CD1c-positive myeloid dendritic cell (primary cell): ENCODE data around the gene LILRA6.
"Not testable (repeated sequence)": the region's sequence is repeated elsewhere in the genome, so short reads cannot be mapped to it uniquely, and the experiment has no call there.

ENCODE experiments used
- DNase-seq: peaks from one replicate; pipeline ENCODE4 v3.0.0-alpha.2; 2016; ENCODE audit errors: extremely low spot score

The LILRA6 gene

DNA sequence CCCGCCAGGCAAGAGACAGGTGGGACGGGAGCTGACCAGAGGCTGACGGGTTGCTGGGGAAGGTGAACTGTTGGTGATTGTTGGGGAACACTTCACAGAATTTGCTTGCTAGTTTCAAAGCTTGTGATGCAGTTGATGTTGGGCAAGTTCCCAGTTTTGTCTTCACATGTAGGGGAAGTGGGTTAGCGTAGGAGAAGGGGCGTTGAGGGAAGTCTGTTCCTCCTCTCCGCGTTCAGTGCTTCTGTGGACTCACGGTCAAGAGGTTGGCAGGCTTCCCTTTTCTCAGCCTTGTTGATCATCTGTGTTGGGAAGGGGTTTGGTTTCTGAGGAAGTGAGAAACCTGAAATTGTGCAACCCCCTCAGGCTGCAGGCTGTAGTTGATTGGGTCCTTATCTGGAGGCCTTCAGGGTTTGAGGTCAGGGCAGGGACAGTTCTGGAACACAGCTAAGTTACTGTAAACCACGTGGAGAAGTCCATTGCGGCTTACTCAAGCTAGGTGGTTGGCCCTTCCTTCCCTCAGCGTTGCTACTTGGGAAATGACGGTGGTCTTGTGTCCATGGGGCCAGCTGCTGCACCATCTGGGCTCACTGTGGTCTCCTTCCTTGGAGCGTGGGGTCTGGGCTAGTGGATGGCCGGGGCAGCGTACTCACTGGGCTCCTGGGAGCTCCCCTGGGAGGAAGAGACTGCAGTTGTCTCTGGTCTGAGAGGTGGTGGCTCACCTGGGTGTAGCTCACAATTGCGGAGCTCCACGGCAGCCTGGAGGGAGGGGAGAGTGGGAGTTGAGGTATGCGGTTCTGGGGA, 34.4 kb downstream of the LILRA6 start:
- DNase-seq: peak; percentile 98

DNA sequence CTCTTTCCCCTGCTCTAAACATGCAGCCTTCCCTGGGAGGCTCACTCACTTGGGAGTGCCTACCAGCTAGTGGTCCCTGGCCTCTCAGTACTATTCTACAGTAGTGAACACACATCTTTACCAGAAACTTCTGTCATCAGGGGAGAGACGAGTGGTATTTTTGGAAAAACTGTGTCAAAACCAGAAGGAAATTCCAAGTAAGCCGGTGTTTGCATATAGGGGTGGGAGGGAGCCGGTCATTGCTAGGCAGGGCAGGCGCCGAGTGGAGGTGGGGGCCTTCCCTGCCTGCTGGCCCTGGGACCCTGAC, 35.0 kb downstream of the LILRA6 start:
- no peak for DNase-seq

DNA sequence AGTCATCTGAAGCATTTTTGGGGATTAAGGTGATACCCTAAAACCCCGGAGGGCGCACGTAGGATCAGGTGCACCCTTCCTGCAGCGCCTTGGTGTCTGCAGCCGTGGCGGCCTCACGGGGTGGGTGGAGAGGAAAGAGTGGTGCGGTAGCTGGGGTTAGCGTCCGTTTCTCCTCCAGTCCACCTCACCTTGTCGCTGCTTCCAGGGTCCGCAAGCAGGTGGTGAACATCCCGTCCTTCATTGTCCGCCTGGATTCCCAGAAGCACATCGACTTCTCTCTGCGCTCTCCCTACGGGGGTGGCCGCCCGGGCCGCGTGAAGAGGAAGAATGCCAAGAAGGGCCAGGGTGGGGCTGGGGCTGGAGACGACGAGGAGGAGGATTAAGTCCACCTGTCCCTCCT, 35.4 kb downstream of the LILRA6 start:
- peak; percentile 50 for DNase-seq

DNA sequence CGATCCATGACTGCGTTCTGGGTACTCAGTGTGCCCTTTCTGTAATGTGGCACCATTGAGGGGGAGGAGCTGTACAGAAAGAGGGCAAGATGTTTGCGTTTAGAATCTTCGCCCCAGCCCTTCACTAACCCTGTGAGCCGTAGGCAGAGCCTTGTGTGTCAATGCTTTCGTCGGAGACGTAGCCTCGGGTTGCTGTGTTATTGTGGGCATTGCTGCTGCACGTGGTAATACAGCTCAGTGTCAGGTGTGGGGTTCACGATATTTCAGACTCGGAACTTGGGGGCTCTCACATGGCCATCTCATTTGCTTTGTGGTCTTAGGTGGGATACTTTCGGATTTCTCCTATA, 35.8 kb downstream of the LILRA6 start:
- peak; percentile 29 for DNase-seq

DNA sequence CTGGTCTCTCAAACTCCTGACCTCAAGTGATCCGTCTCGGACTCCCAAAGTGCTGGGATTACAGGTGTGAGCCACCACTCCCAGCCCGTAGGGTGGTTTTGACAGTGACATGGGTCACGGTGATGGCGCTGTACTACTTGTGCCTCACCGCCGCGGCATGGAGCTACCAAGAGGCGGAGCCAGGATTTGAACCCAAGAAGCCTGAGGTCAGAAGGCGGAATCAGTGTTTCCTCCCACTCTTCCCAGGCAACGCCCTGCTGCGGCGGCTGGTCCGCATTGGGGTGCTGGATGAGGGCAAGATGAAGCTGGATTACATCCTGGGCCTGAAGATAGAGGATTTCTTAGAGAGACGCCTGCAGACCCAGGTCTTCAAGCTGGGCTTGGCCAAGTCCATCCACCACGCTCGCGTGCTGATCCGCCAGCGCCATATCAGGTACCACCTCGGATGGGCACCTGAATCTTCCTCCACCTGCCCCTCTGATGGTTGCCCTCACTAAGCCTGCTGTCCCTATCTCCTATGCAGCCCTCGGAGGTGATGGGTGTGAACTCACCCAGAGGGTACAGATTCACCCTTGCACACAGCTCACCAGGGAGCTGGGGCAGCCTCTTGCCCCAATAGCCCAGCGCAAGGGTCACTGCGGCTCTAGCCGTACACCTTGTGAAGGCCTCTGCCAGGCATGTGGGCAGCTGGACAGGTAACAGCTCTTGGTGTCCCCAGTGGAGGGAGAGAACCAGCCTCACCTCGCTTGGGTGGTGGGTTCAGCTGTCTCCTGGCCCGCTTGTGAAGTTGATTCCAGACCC, 36.4 kb downstream of the LILRA6 start:
- DNase-seq: peak; percentile 71

DNA sequence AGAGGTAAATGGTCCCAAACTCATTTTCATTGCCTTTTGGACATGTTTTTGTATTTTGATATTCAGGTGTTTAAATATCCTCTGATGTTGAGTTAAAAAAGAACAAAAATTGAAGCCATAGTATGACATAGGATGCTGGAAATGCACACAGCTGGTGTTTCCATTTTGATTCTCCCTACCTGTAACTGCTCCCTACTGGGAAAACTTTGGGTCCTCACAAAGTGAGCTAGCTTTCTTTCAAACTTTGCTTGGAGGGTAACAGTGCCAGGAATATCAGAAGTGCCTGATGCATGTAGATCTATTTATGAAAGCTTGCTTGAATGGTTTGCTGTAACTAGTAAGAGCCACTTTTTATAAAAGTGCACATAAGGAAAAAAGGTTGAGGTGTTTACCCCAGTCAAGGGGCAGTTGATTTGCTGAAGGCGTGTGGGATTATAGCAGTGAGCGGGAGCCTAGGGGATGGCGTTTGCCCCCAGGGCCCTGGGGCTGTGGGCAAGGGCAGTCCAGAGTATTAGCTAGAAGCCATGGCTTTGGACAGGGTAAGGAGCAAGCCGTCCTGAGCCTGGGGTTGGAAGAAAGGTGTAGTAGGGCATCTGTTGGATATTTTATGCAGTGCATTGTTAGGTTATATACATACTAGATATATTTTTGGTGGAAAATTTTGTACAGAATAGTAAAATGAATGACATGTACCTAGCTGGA, 37.7 kb downstream of the LILRA6 start:
- DNase-seq: no peak

DNA sequence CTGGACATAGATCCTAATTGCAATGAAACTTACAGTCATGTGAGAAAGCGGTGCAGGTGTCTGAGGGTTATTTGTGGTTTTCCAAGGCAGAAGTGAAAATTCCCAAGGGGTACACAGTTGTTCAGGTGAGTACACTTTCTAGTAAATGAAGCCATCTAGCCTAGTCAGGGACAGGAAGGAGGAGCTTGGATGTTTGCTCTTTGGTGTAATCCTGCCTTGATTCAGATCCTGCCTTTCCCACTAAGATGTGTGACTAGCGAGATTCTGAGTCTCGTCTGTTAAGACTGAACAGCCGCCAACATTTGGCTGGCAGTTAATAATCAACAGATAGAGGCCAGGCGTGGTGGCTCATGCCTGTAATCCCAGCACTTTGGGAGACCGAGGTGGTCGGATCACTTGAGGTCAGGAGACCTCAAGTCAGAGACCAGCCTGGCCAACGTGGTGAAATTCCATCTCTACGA, 39.4 kb downstream of the LILRA6 start:
- no peak for DNase-seq

DNA sequence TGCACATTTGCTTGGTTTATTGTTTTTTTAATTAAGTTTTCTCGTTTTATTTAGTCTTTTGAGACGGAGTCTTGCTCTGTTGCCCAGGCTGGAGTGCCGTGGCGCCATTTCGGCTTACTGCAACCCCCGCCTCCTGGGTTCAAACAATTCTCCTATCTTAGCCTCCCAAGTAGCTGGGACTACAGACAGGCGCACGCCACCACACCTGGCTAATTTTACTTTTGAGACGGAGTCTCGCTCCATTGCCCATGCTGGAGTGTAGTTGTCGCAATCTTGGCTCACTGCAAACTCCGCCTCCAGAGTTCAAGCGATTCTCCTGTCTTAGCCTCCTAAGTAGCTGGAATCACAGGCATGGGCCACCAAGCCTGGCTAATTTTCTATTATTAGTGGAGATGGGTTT, 40.6 kb downstream of the LILRA6 start:
- no peak for DNase-seq

DNA sequence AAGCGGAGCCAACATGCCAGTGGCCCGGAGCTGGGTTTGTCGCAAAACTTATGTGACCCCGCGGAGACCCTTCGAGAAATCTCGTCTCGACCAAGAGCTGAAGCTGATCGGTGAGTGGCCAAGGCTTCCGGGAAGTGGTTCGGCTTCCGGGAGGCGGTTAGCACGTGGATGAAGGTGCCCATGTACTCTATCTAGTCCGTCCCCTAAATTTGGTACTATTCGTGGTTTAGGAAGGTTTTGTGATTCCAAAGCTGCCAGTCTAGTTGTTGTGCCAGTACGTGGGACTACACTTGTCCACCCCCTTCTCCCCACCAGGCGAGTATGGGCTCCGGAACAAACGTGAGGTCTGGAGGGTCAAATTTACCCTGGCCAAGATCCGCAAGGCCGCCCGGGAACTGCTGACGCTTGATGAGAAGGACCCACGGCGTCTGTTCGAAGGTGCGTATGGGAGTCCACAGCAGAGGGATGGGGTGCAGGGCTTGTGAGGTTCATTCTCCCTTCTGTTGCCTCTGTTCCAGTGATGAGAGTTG, 41.4 kb downstream of the LILRA6 start:
- DNase-seq: no peak

DNA sequence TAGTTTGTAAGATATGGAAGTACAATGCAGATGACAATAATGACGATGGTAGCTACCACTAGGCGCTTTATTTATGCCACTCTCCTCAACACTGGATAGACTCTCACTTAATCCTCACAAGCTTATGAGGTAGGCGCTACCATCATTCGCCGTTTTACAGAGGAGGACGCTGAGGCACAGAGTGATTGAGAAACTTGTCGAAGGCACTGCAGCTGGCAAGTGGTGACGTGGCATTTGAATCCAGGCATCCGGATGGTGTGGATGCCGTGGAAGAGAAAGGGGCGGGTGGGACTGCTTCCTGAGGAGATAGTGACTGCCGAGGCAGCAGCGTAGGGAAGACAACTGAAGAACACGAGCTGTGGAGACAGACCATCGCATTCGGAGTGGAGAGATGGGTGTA, 43.2 kb downstream of the LILRA6 start:
- DNase-seq: no peak

DNA sequence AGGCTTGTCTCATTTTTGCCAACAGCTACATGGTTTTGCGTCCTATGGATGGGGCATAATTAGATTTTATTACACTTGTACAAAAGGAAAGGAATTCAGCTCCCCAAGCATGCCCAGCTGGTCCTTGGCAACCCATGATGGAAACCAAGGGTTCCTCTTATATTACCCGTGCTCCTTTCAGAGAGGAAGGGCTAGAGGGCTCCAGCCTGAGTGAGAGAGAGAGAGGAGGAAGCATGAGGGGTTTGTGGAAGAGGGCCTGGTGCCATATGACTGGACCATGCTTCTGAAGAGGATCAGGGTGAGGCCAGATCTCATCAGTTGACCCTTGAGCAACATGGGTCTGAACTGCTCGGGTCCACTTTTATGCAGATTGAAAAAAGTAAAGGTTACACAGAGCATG, 45.5 kb downstream of the LILRA6 start:
- DNase-seq: peak; percentile 55

DNA sequence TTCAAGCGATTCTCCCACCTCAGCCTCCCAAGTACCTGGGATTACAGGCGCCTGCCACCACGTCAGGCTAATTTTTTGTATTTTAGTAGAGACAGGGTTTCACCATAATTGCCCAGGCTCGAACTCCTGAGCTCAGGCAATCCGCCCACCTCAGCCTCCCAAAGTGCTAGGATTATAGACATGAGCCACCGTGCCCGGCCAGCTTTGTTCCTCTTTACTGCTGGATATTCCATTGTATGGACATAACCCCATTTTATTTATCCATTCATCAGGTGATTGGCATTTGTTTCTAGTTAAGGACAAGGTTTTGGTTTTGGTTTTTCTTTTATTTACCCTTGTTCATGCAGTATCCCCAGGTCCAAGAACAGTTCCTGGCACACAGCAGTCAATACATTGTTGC, 46.1 kb downstream of the LILRA6 start:
- DNase-seq: no peak

DNA sequence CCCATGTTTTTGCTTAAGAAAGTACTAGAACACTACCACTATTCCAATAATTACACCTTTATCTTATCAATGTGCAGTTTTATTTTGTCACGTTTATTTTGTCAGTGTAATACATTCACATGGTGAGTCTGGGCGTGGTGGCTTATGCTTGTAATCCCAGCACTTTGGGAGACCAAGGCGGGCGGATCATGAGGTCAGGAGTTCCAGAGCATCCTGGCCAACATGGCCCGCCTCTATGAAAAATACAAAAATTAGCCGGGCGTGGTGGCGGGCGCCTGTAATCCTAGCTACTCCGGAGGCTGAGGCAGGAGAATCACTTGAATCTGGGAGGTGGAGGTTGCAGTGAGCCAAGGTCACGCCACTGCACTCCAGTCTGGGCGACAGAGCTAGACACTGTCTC, 48.1 kb downstream of the LILRA6 start:
- not testable (repeated sequence) for DNase-seq

DNA sequence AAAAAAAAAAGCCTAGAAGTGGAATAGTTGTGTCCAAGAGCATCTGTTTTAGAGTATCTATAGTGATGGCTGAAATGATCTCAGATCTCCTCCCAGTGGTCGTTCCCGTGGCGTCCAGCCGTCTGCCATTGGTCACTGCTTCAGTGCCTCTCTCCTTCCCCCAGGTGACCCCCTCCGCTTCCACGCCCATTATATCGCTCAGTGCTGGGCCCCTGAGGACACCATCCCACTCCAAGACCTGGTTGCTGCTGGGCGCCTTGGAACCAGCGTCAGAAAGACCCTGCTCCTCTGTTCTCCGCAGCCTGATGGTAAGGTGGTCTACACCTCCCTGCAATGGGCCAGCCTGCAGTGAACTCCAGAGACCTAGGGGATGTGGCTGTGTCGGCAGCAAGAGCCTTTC, 49.6 kb downstream of the LILRA6 start:
- DNase-seq: no peak

DNA sequence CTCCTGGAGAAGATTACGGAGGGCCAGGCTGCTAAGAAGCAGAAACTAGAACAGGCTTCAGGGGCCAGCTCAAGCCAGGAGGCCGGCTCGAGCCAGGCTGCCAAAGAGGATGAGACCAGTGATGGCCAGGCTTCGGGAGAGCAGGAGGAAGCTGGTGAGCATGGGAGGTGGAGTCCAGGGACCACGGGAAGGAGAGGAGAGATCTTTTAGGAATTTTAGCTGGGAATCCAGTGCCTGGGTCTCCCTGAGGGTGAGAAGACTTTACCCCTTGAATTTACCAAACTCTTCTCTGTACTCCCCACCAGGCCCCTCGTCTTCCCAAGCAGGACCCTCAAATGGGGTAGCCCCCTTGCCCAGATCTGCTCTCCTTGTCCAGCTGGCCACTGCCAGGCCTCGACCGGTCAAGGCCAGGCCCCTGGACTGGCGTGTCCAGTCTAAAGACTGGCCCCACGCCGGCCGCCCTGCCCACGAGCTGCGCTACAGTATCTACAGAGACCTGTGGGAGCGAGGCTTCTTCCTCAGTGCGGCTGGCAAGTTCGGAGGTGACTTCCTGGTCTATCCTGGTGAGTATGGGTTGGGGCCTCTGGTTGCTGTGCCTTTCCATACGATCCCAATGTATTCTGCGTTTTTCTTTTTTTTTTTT, 50.7 kb downstream of the LILRA6 start:
- DNase-seq: no peak

DNA sequence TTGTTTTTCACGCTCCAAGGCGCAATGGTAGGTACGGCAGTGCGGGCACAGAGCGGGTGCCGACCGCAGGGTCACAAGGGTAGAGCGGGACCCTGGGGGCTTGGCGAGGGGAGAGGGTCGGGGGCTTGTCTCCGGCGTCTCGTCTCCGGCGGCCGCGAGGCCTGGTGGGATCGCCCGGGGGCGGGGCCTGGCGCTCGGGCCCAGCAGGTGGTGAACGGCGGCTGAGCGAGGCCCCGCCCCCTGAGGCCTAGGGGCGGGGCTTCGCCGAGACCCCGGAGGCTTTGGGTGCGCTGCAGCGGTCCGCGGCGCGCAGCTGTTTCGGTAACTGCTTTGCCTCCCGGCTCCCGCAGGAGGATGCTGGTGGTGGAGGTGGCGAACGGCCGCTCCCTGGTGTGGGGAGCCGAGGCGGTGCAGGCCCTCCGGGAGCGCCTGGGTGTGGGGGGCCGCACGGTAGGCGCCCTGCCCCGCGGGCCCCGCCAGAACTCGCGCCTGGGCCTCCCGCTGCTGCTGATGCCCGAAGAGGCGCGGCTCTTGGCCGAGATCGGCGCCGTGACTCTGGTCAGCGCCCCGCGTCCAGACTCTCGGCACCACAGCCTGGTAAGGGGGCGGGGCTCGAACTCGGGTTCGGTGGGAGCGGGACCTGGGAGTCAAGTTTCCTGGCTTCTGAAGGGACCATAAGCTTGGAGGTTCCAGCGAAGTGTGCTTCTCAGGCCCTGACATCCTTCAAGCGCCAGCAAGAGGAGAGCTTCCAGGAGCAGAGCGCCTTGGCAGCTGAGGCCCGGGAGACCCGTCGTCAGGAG, 51.4 kb downstream of the LILRA6 start, which contains the start of gene TSEN34:
TSEN34 (plus strand) TSS at position 298 of the 800 bp plus-strand sequence; CDS start at position 355, 57 bp downstream.
- peak; percentile 93 for DNase-seq

DNA sequence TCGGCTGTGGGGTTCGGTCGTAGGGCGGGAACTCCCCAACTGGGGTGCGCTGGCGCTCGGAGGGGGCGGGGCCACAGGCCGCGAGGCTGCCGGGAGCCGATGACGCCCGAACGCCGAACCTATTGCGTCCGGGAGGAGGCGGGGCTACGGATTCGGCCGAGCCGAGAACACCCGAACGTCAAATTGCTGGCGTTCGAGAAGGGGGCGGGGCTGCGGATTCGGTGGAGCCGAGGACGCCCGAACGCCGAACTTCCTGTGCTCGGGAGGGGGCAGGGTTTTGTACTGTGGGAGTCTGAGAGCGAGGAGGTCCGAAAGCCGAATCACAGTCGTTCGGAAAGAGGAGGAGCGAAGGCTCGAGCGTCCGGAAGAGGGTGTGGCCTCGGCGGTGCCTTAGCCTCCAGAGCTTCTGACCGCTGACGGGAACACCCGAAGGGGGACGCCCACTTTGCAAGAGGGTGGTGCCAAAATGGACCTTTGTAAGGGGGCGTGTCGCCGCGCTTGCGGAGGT, 52.0 kb downstream of the LILRA6 start:
- peak; percentile 100 for DNase-seq

DNA sequence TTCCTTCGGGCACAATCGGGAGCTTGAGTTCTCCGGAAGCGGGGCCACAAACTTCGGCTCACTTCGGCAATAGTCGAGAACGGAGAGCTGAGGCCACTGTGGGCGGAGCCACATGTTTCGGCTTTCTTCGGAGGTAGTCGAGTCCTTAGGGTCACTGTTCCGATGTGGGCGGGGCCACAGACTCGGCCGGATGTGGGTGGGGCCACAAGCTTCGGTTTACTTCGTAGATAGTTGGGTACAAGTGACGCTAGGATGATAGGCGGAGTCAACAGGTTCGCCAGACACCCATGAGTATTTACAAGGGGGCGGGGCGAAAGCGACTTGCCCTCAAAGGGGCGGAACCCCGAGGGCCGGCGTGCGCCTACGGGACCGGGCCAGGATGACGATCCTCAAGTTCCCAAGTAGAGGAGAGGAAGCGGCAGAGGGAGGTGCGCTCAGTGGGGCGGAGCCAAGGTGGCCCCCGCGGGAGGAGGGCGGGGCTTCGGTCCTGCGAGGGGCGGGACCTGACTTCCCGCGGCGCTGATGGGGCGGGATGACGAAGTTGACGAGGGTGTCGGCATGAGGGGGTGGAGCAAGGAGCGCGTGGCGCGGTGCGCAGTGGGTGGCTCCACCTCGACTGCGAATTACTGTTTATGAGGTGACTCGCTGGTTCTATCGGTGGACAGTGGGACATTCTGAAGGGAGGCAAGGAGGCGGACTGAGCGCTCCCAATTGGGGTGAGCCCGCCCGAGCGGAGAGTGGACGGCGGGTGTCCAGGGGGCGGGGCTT, 52.7 kb downstream of the LILRA6 start:
- DNase-seq: peak; percentile 100

DNA sequence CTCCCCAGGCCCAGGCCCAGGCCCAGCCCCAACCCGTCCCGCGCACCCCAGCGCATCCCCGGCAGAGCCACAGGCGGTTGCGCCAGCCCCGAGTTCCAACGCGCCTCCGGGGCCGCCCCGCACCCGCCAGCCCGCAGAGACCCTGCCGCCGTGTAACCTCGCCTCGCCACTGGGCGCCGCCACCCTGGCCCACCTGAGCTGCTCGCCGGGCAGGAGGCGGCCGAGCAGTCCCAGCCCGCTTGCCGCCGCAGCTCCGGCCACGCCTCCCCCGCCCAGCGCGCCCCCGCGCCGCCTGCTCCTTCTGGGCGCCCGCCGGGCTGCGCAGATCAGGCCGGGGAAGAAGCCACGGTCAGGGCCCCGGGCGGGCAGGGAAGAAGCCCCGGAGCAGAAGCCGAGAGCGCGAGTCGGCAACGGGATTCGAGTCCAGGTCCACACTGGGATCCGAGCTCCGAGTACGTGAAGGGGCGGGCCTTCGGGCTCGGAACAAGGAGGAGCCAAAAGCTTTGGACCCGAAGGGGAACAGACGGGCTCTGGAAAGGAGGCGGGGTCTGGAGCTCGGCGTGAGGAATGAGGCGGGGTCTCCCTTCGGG, 53.4 kb downstream of the LILRA6 start, which contains the start of gene MBOAT7:
MBOAT7 (minus strand) TSS at position 436 of the 590 bp plus-strand sequence. CDS start 1,072 bp downstream, outside the sequence.
- no peak for DNase-seq
